C4-2B (cell line): ENCODE results near the gene DNM1.

Experiments used
- CTCF ChIP-seq: fragments of 450-650 bp; conservative IDR thresholded peaks from 2 replicates; pipeline ENCODE4 v1.5.1; 2017; ENCODE audit warnings: mild to moderate bottlenecking
- ZFX ChIP-seq: fragments of 450-650 bp; IDR thresholded peaks from 2 replicates; pipeline ENCODE4 v1.6.1; 2017

- TF ChIP-seq CTCF (no peak), ZFX (no peak)
Measured at GRCh38 chr9:128244091-128244836, 41.1 kb downstream of the DNM1 start.
